Subcutaneous abdominal adipose tissue (tissue), 5 donors: ENCODE results near the gene HSPA4.

Source experiments
- H3K27ac ChIP-seq: one replicate; pipeline ENCODE4 v1.7.0; 2013; ENCODE audit warnings: low read depth, mild to moderate bottlenecking, inconsistent platforms, low read length, moderate library complexity
- H3K27me3 ChIP-seq, 5 donors: one replicate each; pipeline ENCODE4 v1.7.0; 2013; ENCODE audit warnings: low read length in 5 of 5, inconsistent platforms in 1 of 5; ENCODE audit not compliant: control insufficient read depth in 5 of 5, insufficient read depth in 4 of 5
- H3K36me3 ChIP-seq, 5 donors: one replicate each; pipeline ENCODE4 v1.7.0; 2013; ENCODE audit warnings: low read length in 5 of 5; ENCODE audit not compliant: control insufficient read depth in 5 of 5, insufficient read depth in 5 of 5
- H3K4me1 ChIP-seq, 5 donors: one replicate each; pipeline ENCODE4 v1.7.0; 2013; ENCODE audit warnings: low read length in 5 of 5, mild to moderate bottlenecking in 3 of 5, moderate library complexity in 1 of 5; ENCODE audit not compliant: control insufficient read depth in 5 of 5, insufficient read depth in 5 of 5
- H3K4me3 ChIP-seq, 5 donors: one replicate each; pipeline ENCODE4 v1.7.0; 2013; ENCODE audit warnings: low read length in 5 of 5, low read depth in 1 of 5
- H3K9ac ChIP-seq, 5 donors: one replicate each; pipeline ENCODE4 v1.7.0; 2013; ENCODE audit warnings: low read length in 5 of 5, mild to moderate bottlenecking in 4 of 5, moderate library complexity in 3 of 5
- H3K9me3 ChIP-seq, 5 donors: one replicate each; pipeline ENCODE4 v1.7.0; 2013; ENCODE audit warnings: low read length in 5 of 5; ENCODE audit not compliant: control insufficient read depth in 5 of 5
- donor health status: healthy.
- donor health status: healthy.
- donor health status: healthy.
- donor health status: healthy.
- donor health status: healthy.

Gene HSPA4

DNA sequence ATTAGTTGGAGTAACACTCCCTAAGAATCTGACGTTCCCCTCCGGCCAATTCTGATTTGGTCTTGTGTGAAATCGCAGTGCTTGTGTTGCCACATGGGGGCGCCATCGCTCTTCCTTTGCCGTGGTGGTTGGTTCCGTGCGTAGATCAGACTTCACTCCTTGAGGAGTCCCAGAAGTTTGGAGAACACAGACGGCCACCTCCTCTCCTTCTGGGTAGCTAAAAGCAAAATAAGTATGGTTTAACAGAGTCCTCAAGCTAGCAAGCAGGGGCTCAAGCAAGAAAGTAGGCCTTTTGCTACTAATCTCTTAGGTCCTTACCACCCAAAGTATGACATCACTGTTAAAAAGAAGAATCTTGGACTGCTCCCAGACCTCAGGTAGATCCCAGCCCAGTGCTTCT lies 59.5 kb downstream of the HSPA4 start:
- Histone ChIP-seq H3K4me1 (peaks cover 0 to 21% (median 14%) of the 10 kb centered on the region in 5 donors), H3K9ac (peak overlapping the region in 1 of 5 donors; percentile 19), H3K27ac (no peak overlapping the region), H3K9me3 (no peaks in the 10 kb centered on the region), H3K36me3 (no peaks in the 10 kb centered on the region), H3K4me3 (no peak overlapping the region), H3K27me3 (no peaks in the 10 kb centered on the region)

DNA sequence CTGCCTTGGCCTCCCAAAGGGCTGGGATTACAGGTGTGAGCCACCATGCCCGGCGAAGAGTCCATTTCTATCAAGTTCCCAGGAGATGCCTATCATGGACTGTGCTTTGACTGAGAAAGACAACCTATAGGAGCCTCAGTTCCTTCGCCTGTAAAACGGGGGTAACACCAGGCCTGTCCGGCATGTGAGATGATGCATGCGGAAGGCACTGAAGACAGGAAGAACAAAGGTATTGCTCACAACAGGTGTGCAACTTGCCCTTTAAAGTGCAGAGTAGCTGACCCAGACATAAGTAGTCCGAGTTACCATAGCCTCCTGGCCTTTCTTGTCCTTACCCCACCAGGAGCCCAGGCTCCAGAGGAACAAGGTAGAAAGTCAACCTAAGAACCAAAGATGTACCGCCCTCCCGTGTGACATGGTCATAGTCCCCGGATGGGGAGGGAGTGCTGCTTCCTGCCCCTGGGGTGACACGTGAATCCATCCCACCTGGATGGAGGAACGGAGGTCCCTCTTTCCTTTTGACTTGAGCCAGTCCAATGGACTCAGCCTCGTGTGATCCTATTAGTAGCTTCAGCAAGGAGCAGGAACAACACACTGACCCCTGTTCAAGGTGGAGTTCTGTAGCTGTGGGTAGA lies 60.3 kb downstream of the HSPA4 start:
- no peak overlapping the region for H3K9ac ChIP-seq

DNA sequence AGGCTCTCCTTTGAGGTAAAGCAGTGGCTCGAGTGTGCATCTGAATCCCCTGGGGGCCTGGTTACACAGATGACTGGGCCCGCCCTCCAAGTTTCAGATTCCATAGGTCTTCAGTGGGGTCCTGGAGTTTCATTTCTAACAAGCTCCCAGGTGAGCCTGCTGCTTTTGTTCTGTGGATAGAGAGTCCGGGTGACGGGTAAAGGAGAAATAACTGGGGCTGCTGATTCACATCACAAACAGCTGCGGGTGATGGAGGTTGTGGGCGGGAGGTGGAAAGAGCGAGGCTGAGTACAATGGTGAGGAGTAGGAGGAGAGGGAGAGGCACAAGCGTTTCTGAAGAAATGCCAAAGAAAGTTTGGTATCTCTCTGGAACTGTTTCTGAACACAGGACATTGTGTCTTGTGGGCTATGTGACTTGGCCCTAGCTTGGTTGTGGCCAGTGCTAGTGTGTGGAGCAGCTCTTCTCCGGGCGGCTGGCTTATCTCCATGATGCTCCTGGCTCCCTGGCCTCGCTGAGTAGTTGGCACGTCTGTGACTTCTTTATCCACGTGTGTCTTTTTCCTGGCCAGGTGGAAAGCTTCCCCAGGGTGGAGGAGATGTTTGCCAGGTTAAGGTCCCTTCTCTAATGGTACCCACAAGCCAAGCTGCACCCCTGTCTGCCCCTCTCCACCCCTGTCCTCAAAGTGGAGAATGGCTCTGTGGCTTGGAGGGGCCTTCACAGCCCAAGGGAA lies 61.7 kb downstream of the HSPA4 start:
- H3K4me3 ChIP-seq = no peak overlapping the region
- H3K4me1 ChIP-seq = peaks cover 0 to 35% (median 28%) of the 10 kb centered on the region in 5 donors
- no peak overlapping the region for H3K27ac ChIP-seq
- no peak overlapping the region for H3K9ac ChIP-seq
- no peaks in the 10 kb centered on the region for H3K9me3 ChIP-seq
- H3K27me3 ChIP-seq = no peaks in the 10 kb centered on the region
- no peaks in the 10 kb centered on the region for H3K36me3 ChIP-seq

More for the DNA sequence above, 60.3 kb downstream of the HSPA4 start:
- H3K27ac ChIP-seq = no peak overlapping the region
- no peaks in the 10 kb centered on the region for H3K27me3 ChIP-seq
- H3K4me1 ChIP-seq = peaks cover 0 to 29% (median 22%) of the 10 kb centered on the region in 5 donors
- no peaks in the 10 kb centered on the region for H3K9me3 ChIP-seq
- no peak overlapping the region for H3K4me3 ChIP-seq
- H3K36me3 ChIP-seq = no peaks in the 10 kb centered on the region

DNA sequence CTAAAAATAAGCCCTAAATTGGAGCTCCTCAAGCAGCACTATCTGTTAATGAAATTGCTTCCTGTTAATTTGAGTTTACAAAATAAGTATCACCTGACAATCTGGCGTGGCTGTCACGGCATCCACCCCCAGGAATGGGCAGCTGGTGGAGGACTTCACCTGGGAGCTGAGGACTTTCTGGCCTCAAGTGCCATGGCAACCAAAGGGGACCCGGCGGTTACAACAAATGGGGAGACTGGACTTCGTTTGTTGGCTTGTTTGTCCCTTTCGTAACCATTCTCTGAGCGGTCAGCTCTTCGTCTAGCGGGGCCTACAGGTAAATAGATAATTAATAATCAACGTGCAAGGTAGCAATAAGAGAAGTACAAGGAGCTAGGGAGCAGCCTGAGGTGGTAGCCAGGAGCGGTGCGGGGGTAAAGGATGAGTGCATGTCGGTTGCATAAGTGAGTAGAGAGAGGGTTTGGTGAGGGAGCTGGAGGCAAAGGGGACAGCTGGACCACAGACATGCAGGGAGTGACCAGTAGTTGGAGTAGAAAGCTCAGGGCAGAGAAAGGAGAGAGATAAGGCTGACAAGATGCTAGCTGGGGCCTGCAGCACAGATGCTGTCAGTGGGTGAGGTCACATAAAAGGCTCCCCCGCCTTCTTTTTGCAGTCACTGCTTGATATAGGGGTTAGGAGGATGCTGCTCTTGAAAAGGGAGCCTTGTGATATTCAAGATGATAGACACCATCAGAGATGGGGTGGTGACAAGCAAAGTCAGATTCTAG lies 62.5 kb downstream of the HSPA4 start:
- H3K9me3 ChIP-seq = no peaks in the 10 kb centered on the region
- no peaks in the 10 kb centered on the region for H3K27me3 ChIP-seq
- no peak overlapping the region for H3K27ac ChIP-seq
- no peaks in the 10 kb centered on the region for H3K36me3 ChIP-seq
- H3K9ac ChIP-seq = no peak overlapping the region
- H3K4me3 ChIP-seq = no peak overlapping the region
- peaks cover 0 to 41% (median 28%) of the 10 kb centered on the region in 5 donors for H3K4me1 ChIP-seq

DNA sequence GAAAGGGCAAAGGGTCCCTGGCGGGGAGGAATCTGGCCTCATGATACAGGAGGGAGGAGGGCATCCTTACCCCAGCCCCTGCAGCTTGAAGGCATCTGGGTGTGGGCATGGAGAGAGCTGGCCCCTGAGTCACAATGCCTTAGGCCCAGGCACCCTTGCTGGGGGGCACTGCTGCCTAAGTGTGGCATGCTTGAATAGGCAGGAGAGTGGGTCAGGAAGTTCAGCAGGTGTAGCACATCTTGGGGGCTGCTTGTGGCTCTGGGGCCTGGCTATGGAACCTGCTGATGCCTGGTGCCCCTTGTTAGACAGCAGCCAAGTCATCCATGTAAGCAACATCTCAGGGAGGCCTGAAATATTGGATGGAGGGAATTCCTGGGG lies 63.1 kb downstream of the HSPA4 start:
- no peaks in the 10 kb centered on the region for H3K27me3 ChIP-seq
- no peak overlapping the region for H3K9ac ChIP-seq
- peaks cover 0 to 38% (median 26%) of the 10 kb centered on the region in 5 donors for H3K4me1 ChIP-seq
- no peaks in the 10 kb centered on the region for H3K36me3 ChIP-seq
- H3K27ac ChIP-seq = no peak overlapping the region
- no peak overlapping the region for H3K4me3 ChIP-seq
- no peaks in the 10 kb centered on the region for H3K9me3 ChIP-seq

DNA sequence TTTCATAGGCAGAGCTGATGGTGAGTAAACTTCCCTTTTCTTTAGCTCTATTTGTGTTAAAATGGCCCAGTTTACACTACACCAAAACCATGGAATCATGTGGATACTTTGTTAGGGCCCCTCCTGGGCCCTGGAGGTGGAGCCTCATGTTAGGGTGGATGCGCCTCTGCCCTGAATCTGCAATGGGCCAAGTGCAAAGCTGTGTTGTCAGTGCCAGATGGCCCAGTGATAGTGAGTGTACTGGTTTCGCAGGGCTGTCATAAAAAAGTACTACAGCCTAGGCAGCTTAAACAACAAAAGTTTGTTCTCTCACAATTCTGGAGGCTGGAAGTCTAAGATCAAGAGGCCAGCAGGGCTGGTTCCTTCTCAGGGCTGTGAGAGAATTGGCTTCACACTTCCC lies 64.8 kb downstream of the HSPA4 start:
- Histone ChIP-seq H3K4me3 (no peak overlapping the region), H3K9me3 (no peaks in the 10 kb centered on the region), H3K27me3 (no peaks in the 10 kb centered on the region), H3K27ac (no peak overlapping the region), H3K36me3 (no peaks in the 10 kb centered on the region), H3K9ac (no peak overlapping the region), H3K4me1 (peaks cover 0 to 28% (median 12%) of the 10 kb centered on the region in 5 donors)

DNA sequence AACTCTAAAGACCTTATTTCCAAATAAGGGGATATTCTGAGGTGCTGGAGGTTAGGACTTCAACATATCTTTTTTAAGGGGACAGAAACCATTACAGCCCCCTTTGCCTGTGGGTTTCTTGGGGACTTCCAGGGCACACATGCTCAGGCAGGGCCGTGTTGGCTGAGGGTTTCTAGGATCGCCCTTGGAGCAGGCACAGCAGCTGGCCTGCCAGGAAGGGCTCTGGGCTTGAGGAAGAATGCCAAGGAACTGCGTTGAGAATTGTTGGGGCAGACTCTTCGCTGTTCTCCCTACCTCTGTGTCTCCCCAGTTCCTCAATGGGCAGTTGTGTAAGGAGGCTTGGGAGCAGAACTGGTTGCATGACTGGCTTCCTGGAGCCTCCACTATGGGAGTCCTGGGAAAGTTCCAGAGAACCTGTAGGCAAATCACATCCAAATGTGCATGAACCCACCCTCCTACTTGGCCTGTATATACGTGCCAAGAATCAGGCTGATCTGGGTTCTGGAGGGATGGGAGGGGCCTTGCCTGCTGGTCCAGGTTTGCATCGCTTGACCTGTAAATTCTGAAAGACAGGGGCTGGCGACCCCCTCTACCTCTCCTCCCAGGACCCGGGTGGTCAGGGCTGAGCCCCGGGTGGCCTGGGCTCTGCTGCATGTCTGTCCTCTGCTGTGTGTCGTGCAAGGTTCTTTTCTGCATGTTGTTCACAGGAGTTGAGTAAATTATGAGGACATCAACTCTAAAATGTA lies 65.5 kb downstream of the HSPA4 start:
- no peak overlapping the region for H3K27ac ChIP-seq
- no peaks in the 10 kb centered on the region for H3K36me3 ChIP-seq
- peaks cover 0 to 28% (median 12%) of the 10 kb centered on the region in 5 donors for H3K4me1 ChIP-seq
- no peaks in the 10 kb centered on the region for H3K27me3 ChIP-seq
- peak overlapping the region in 1 of 5 donors; percentile 16 for H3K4me3 ChIP-seq
- H3K9me3 ChIP-seq = no peaks in the 10 kb centered on the region
- H3K9ac ChIP-seq = peak overlapping the region in 1 of 5 donors; percentile 42

DNA sequence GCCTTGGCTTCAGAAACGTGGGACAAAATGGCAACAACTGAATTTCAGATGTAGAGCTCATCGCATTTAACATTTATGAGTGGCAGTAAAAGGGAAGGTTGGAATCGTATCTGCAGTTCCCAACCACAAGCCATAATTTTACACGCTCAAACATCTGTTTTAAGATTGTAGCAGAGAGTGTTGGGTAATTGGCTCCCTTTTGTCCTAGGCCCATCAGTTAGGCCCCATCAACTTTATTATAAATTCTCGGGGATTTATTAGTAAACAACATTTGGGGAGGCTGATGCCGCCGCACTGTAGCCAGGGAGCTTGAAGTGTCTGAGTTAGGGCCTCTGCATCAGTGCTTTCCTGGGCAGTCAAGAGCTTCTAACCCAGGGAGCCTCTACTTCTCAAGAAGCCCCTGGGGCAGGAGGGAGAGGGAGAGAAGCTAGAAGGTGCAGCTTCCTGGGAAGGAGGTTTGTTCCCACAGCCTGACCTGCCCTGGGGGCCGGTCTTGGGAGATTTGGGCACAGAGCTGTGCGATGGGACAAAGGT lies 66.2 kb downstream of the HSPA4 start:
- no peak overlapping the region for H3K4me3 ChIP-seq
- no peaks in the 10 kb centered on the region for H3K27me3 ChIP-seq
- H3K9me3 ChIP-seq = no peaks in the 10 kb centered on the region
- H3K27ac ChIP-seq = no peak overlapping the region
- H3K9ac ChIP-seq = no peak overlapping the region
- peaks cover 0 to 28% (median 12%) of the 10 kb centered on the region in 5 donors for H3K4me1 ChIP-seq
- no peaks in the 10 kb centered on the region for H3K36me3 ChIP-seq

DNA sequence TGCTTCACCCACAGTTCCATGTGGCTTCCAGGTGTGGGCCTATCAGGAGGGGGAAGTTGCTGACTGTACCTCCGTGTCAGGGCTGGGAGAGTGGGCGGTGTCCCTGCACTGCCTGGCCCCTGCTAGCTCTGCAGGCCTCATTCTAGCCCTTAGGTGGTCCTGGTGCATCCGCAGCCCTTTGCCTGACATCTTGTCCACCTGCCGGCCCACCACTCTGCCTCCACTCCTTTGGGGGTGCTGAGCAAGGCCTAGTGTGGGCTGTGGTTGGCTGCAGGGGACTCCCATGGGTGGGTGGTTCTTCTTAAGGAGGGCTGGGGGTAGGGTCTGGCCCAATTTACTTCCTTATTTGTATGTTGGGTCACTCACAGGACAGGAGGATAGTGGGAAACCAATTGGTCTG lies 66.9 kb downstream of the HSPA4 start:
- H3K9me3 ChIP-seq = no peaks in the 10 kb centered on the region
- no peak overlapping the region for H3K9ac ChIP-seq
- H3K4me3 ChIP-seq = no peak overlapping the region
- no peaks in the 10 kb centered on the region for H3K36me3 ChIP-seq
- peaks cover 0 to 28% (median 12%) of the 10 kb centered on the region in 5 donors for H3K4me1 ChIP-seq
- no peaks in the 10 kb centered on the region for H3K27me3 ChIP-seq
- H3K27ac ChIP-seq = no peak overlapping the region
